Kidney (tissue), 14 donors: ENCODE results near the gene AUTS2. TPM values are rescaled to one million over a fixed set of nuclear protein-coding genes. Genes with fewer than 3 reads are reported as not detected.

Experiments
- DNase-seq, 5 donors: peaks; one replicate each; pipeline ENCODE4 v3.0.0-alpha.2; 2013 to 2020
- FAIRE-seq: peaks from 2 replicates; lab custom pipeline; 2012; peaks lifted over from hg19 to GRCh38; lab: Jason Lieb, UNC
- H3K27ac ChIP-seq, 2 donors: one replicate each; pipeline ENCODE4 v1.7.0; 2013; ENCODE audit warnings: low read depth in 2 of 2, low read length in 2 of 2, inconsistent platforms in 1 of 2
- H3K27me3 ChIP-seq: one replicate; pipeline ENCODE4 v1.7.1; 2013; ENCODE audit warnings: low read length, inconsistent platforms; ENCODE audit not compliant: control insufficient read depth, insufficient read depth
- H3K36me3 ChIP-seq, 3 donors: one replicate each; pipeline versions ENCODE4 v1.7.0 to v1.7.1; 2013; ENCODE audit warnings: low read length in 3 of 3, control low read depth in 1 of 3, inconsistent platforms in 1 of 3; ENCODE audit not compliant: insufficient read depth in 3 of 3, control insufficient read depth in 2 of 3
- H3K4me1 ChIP-seq, 3 donors: one replicate each; pipeline versions ENCODE4 v1.7.0 to v1.7.1; 2013; ENCODE audit warnings: low read length in 3 of 3, inconsistent platforms in 1 of 3, low read depth in 1 of 3; ENCODE audit not compliant: control insufficient read depth in 2 of 3, insufficient read depth in 2 of 3
- H3K4me3 ChIP-seq, 3 donors: one replicate each; pipeline versions ENCODE4 v1.7.0 to v1.8.1; 2013; ENCODE audit warnings: low read length in 3 of 3, control low read depth in 1 of 3, inconsistent platforms in 1 of 3
- H3K9ac ChIP-seq, 3 donors: one replicate each; pipeline versions ENCODE4 v1.7.0 to v1.7.1; 2013; ENCODE audit warnings: low read length in 3 of 3, control low read depth in 1 of 3, inconsistent platforms in 1 of 3
- H3K9me3 ChIP-seq, 3 donors: one replicate each; pipeline versions ENCODE4 v1.7.0 to v1.7.1; 2013; ENCODE audit warnings: low read length in 3 of 3, control low read depth in 1 of 3, inconsistent platforms in 1 of 3; ENCODE audit not compliant: control insufficient read depth in 2 of 3, insufficient read depth in 1 of 3
- CTCF ChIP-seq: IDR thresholded peaks from 3 replicates; pipeline ENCODE4 v1.5.1; 2012; ENCODE audit warnings: mild to moderate bottlenecking, moderate library complexity, borderline replicate concordance; ENCODE audit not compliant: insufficient read depth; ENCODE audit errors: extremely low read depth
- intact Hi-C: fragments of 100-400 bp; cut with DNase I; formaldehyde crosslinking; loops from one replicate; pipeline ENCODE4 v1.11.1; 2022
- polyA plus RNA-seq: library from polyadenylated mRNA; stranded (reverse); fragments of 350-450 nt; fragmentation: Illumina TruSeq; extraction: RNeasy Lipid Tissue Mini Kit (QIAGEN cat#74804); gene quantifications from one replicate; pipeline ENCODE4 v1.2.3, GENCODE V29; 2014; ENCODE audit warnings: low read depth, low replicate concordance; ENCODE audit not compliant: insufficient read depth
- total RNA-seq: library from RNA; stranded (reverse); fragmentation: NEBNext Ultra II Directional; extraction: Animal tissue kit (Norgen Biotek cat#: 25700); gene quantifications from one replicate; pipeline ENCODE4 v1.2.1, GENCODE V29; 2021
- donor health status: control.
- donor health status: control.
- donor health status: control.
- donor health status: control.
- donor health status: control.
- donor health status: DM: yes; HTN: yes; CAD: no.
- donor health status: Normal renal cell carcinoma (clear cell type).

The AUTS2 gene
- total and polyA plus RNA-seq, 2 donors from 2014 or later, result 5.2 to 33.8 TPM

GRCh38 chr7:70177166-70177565 is 578.9 kb downstream of the AUTS2 start:
- Histone ChIP-seq H3K36me3 (no peaks in the 10 kb centered on the region), H3K4me1 (no peaks in the 10 kb centered on the region), H3K27me3 (no peaks in the 10 kb centered on the region), H3K9ac (no peak overlapping the region), H3K27ac (no peak overlapping the region), H3K9me3 (peaks cover 0 to 2% (median 0%) of the 10 kb centered on the region in 3 donors), H3K4me3 (no peak overlapping the region)
- no peak for FAIRE-seq
- intact Hi-C loops, result no loop called here
- no peak for DNase-seq
- TF ChIP-seq CTCF, result no peak

- H3K27ac ChIP-seq, result no peak overlapping the region
- FAIRE-seq (no peak), DNase-seq (no peak)
- H3K27me3 ChIP-seq, result no peaks in the 10 kb centered on the region
- H3K36me3 ChIP-seq, result no peaks in the 10 kb centered on the region
- H3K9me3 ChIP-seq, result peaks cover 0 to 2% (median 0%) of the 10 kb centered on the region in 3 donors
- no peaks in the 10 kb centered on the region for H3K4me1 ChIP-seq
- TF ChIP-seq CTCF, result no peak
- intact Hi-C loops, result no loop called here
- H3K9ac ChIP-seq, result no peak overlapping the region
- H3K4me3 ChIP-seq, result no peak overlapping the region
Observed at GRCh38 chr7:70178211-70178610, 579.9 kb downstream of the AUTS2 start.

GRCh38 chr7:70178787-70179186 is 580.5 kb downstream of the AUTS2 start:
- Histone ChIP-seq H3K27ac (no peak overlapping the region), H3K9ac (no peak overlapping the region), H3K4me3 (no peak overlapping the region), H3K9me3 (peaks cover 0 to 2% (median 0%) of the 10 kb centered on the region in 3 donors), H3K27me3 (no peaks in the 10 kb centered on the region), H3K36me3 (no peaks in the 10 kb centered on the region), H3K4me1 (no peaks in the 10 kb centered on the region)
- no peak for TF ChIP-seq CTCF
- intact Hi-C loops, result no loop called here
- DNase-seq, result no peak
- no peak for FAIRE-seq

- H3K9ac ChIP-seq, result no peak overlapping the region
- FAIRE-seq, result no peak
- H3K36me3 ChIP-seq, result no peaks in the 10 kb centered on the region
- no peaks in the 10 kb centered on the region for H3K4me1 ChIP-seq
- H3K27ac ChIP-seq, result no peak overlapping the region
- no peak for DNase-seq
- TF ChIP-seq CTCF, result no peak
- no peak overlapping the region for H3K4me3 ChIP-seq
- intact Hi-C loops, result no loop called here
- H3K27me3 ChIP-seq, result no peaks in the 10 kb centered on the region
- H3K9me3 ChIP-seq, result no peaks in the 10 kb centered on the region
Observed at GRCh38 chr7:70182521-70182920, 584.2 kb downstream of the AUTS2 start.
